RKO (cell line): Measurements from ENCODE around the gene ISM2.
A peak's percentile ranks its signal among the peaks of the same experiment; 100 is the strongest.

Experiments
- DNase-seq: peaks from one replicate; pipeline ENCODE4 v3.0.0-alpha.2; 2016; ENCODE audit warnings: low spot score

The ISM2 gene

GRCh38 chr14:77507762-77508161 is 9.1 kb upstream of the ISM2 start:
- no peak for DNase-seq

- DNase-seq = no peak
Observed at GRCh38 chr14:77505031-77505430, 6.4 kb upstream of the ISM2 start.

GRCh38 chr14:77503138-77503537 is 4.5 kb upstream of the ISM2 start:
- DNase-seq = no peak

- DNase-seq = no peak
Observed at GRCh38 chr14:77502109-77502782, 3.6 kb upstream of the ISM2 start.

- DNase-seq = no peak
Observed at GRCh38 chr14:77498984-77499527, 440 bp upstream of the ISM2 start.

GRCh38 chr14:77495334-77495733 is 3.3 kb downstream of the ISM2 start:
- no peak for DNase-seq

- no peak for DNase-seq
Observed at GRCh38 chr14:77491056-77491455, 7.6 kb downstream of the ISM2 start.

- no peak for DNase-seq
Observed at GRCh38 chr14:77490347-77490986, 8.1 kb downstream of the ISM2 start.

- DNase-seq = no peak
Observed at GRCh38 chr14:77489041-77489440, 9.6 kb downstream of the ISM2 start.

- no peak for DNase-seq
Observed at GRCh38 chr14:77488558-77488957, 10.1 kb downstream of the ISM2 start.

- DNase-seq = peak; percentile 84
Observed at GRCh38 chr14:77485901-77486678, 12.5 kb downstream of the ISM2 start.

GRCh38 chr14:77485256-77485655 is 13.4 kb downstream of the ISM2 start:
- DNase-seq = no peak

GRCh38 chr14:77482422-77482821 is 16.2 kb downstream of the ISM2 start:
- DNase-seq = no peak

- DNase-seq = no peak
Observed at GRCh38 chr14:77478796-77479195, 19.8 kb downstream of the ISM2 start.

- DNase-seq = no peak
Observed at GRCh38 chr14:77478029-77478428, 20.6 kb downstream of the ISM2 start.

- DNase-seq = no peak
Observed at GRCh38 chr14:77475432-77476115, 23.0 kb downstream of the ISM2 start.

GRCh38 chr14:77474479-77475177 is 24.0 kb downstream of the ISM2 start:
- no peak for DNase-seq

- DNase-seq = no peak
Observed at GRCh38 chr14:77473921-77474320, 24.7 kb downstream of the ISM2 start.

GRCh38 chr14:77470224-77470870 is 28.3 kb downstream of the ISM2 start:
- DNase-seq = no peak

- no peak for DNase-seq
Observed at GRCh38 chr14:77469539-77469938, 29.1 kb downstream of the ISM2 start.

- DNase-seq = no peak
Observed at GRCh38 chr14:77469067-77469505, 29.5 kb downstream of the ISM2 start.
